CD4-positive, alpha-beta T cell treated with Interleukin-4 for 4 hours (primary cell): Measurements from ENCODE around the gene LHPP.

Source experiments
- DNase-seq: peaks from one replicate; pipeline ENCODE4 v3.0.0-alpha.2; 2020

Gene LHPP

DNA sequence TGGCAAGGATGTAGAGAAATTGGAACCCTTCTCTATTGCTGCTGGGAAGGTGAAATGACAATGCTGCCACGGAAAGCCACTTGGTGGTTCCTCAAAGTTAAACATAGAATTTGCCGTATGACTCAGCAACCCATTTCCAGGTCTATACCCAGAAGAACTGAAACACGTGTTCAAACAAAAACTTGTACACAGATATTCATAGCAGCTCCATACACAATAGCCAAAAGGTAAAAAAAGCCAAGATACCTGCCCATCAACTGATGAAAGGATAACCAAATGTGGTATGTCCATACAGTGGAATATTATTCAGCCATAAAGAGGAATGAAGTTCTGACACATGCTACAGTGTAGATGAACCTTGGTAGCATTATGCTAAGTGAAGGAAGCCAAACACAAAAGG lies 39.1 kb downstream of the LHPP start:
- DNase-seq: no peak

- no peak for DNase-seq
Observed at GRCh38 chr10:124504711-124505110, 43.1 kb downstream of the LHPP start.

GRCh38 chr10:124505279-124505678 lies 43.7 kb downstream of the LHPP start:
- no peak for DNase-seq

GRCh38 chr10:124508070-124508667 lies 46.5 kb downstream of the LHPP start:
- DNase-seq: no peak

DNA sequence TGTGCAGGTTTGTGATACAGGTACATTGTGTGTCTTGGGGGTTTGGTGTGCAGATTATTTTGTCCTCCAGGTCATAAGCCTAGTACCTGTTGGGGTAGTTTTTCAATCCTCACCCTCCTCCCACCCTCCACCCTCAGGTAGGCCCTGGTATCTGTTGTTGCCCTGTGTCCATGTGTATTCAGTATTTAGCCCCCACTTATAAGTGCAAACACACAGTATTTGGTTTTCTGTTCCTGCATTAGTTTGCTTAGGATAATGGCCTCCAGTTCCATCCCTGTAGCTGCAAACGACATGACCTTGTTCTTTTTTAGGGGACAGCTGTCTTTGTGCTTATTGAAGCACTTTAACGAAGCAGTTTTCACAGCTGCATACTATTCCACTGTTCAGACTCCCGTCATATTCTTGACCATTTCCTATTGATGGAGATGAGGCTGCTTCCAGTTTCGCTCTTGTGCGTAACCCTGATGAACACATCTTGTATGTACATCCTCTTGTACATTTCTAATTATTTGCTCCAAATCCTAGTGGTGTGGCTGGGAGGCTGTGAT lies 47.4 kb downstream of the LHPP start:
- DNase-seq: no peak

DNA sequence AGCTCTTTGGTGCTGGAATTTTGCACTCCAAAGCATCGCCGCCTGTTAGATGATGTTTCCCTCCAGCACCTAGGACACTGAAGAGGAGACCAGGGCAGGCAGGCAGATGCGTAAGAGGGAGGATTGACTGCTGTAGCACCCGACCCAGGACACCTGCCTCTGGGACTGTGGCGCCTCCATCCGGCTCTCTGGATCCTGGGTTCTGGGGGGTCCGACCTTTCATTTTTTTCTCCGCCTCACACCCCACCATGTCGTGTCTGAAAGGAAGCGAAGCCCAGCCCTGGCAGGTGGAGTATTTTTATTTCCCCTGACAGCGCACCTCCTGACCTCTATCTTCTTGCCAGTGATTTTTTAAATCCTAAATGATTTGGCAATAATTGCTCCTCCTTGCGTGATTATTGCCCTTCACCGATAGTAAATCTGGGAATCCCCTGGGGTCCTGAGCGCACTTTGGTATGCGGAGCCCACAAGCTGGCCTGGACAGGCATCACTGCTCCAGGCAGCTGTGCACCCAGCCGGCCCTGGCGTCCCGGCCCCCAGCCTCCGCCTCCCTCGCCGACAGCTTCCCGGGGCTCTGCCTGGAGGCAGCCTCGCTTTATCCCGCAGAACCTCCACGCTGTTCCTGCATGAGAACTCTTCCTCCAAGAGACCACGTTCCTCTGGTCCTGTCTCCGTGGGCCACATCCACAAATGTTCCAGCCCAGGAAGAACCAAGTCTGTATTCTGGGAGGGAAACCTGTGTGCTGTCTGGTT lies 48.4 kb downstream of the LHPP start:
- no peak for DNase-seq

GRCh38 chr10:124510759-124511158 lies 49.1 kb downstream of the LHPP start:
- DNase-seq: no peak

DNA sequence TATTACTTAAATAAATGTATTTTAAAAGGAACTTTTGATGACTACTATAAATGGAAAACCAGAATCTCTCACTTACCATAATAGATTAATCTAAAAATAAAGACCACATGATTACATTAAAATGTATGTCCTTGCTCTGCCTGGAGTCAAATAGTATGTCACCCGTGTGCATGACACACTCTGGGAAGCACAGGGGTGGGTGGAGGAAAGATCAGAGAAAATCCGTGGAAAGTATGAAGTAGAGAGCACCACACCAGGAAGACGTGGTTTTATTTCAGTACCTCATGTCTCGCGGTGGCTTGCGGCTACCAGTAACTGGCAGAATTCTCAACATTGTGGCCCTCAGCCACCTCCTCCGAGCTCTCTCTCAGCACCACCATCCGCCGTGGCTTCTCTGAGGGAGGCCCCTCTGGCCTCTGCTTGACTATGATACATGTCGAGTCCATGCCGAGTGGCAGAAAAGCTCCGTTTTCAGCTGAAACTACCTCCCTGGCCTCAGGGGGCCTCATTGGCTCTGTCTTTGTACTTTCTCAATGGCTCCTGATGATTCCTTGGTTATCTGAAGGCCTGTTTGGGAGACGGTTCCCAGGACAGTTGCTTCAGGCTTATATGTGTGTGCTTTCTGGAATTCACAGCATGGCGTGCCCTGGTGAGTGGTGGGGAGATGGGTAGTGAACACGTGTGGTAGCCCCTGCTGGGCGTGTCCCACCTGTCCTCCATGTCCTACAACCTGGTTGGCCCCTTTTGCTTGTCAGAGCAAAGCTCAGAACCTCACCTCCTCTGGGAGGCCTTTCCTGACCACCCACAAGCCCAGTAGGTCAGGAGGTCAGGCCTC lies 49.8 kb downstream of the LHPP start:
- no peak for DNase-seq

- no peak for DNase-seq
Observed at GRCh38 chr10:124512040-124512428, 50.4 kb downstream of the LHPP start.

GRCh38 chr10:124512600-124512999 lies 51.0 kb downstream of the LHPP start:
- no peak for DNase-seq

- DNase-seq: no peak
Observed at GRCh38 chr10:124515244-124515970, 53.8 kb downstream of the LHPP start.

GRCh38 chr10:124516181-124516580 lies 54.6 kb downstream of the LHPP start:
- DNase-seq: no peak

DNA sequence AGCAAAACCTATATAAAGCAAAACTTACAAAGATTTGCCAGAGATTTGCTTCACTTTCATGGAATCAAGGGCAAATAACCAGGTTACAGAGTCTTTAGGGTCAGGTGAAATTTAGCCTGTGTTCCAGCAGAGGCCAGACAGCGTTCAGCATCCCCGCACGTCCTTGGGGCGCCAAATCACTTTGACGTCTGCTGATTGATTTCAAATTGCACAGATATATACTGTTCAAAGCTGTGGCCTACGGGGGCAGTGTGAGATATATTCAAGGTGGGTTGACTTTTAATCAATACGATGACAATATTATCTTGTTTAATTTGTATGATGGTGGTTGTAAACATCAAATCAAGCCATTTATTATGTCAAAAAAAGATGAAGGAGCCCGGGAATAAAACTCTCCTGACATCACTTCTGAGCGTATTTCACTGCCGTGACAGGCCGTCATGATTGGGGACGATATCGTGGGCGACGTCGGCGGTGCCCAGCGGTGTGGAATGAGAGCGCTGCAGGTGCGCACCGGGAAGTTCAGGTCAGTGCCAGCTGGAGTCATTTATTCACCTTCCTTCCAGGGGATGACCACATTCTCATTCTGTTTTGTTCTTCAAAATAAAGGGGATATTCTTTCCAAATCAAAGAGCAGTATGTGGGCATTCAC lies 55.2 kb downstream of the LHPP start:
- no peak for DNase-seq

DNA sequence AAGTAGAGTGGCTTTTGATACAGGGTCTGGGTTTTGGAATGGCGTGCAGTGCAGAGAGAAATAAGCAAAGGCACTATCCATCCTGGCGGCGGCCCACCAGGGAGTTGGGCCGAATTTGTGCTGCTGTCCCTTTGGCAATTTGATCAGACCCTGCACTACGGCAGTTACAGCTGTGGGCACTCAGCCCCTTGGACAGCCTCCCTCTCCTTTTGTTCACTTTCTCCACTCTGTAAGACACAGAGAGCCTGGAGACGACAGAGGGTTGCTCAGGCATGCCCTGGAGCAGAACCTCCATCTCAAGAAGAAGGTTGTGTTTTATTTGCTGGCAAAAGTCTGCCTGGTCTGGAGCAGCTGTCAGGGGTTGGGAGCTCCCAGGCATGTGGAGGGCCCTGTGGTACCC lies 55.8 kb downstream of the LHPP start:
- DNase-seq: no peak

DNA sequence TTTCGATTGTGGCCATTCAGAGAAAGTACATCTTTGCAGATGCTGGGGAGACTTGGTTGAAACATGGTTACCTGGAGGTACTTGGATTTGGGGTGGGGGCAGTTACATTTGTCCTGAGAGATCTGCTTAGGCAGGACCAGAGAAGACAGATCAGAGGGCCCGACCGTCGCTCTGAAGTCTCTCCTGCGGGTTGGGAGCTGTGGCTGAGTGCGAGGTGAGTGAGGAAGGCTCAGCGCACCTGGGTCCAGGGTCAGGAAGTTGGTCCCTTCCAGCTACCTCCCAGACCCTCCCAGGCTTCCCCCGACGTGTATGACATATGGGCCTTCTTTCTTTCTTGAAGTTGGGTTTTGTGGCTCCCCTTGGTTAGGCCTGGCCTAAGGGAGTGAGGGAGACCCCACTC lies 56.3 kb downstream of the LHPP start:
- no peak for DNase-seq

GRCh38 chr10:124518366-124518765 lies 56.7 kb downstream of the LHPP start:
- DNase-seq: no peak

GRCh38 chr10:124520558-124521428 lies 59.2 kb downstream of the LHPP start:
- no peak for DNase-seq

- no peak for DNase-seq
Observed at GRCh38 chr10:124521429-124521871, 59.8 kb downstream of the LHPP start.

DNA sequence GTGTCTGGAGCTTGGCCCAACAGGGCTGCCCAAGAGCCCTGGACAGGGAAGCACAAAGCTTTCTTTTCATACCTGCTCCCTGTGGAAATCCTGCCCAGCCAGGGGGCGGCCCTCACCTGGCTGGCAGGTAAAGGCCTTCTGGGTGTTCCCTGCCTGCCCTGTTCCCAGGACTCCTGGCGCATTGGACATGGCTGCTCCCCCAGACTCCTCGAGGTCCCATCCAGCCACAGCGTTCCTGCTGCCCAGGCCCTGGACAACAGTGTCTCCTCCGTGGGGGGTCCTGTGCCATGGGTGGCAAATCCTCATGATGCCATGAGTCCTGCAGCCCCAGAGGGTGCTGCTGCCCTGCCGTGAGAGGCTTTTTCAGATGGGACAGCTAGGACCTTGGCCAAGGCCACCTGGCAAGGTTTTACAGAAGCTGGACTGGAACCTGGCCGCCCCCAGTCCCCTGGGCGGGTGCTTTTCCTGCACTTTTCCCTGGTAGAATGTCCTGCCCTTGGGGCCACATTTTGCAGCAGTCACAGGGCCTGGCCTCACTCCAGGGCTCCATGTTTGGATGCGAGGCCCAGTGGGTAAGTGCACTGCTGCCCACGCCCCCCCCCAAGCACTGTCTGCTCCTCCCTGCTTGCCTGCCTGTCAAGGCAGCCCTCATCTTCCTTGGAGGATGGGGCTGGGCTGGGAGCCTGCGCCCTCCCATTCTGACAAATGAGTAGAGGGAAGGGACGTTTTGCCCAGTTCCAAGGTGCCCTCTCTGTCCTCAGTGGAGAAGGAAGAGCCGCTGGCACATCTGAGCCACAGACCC lies 60.7 kb downstream of the LHPP start:
- DNase-seq: no peak
